ENCODE measurements around the gene MRPL55. TPM values are rescaled to one million over a fixed set of nuclear protein-coding genes. Genes with fewer than 3 reads are reported as not detected.

MRPL55 gene
- total and polyA plus RNA-seq, 2 of the 13 experiments (the other 11 are each of a cell fraction or from before 2014, with no cell fraction given) = 58.6 to 92.9 TPM

DNA sequence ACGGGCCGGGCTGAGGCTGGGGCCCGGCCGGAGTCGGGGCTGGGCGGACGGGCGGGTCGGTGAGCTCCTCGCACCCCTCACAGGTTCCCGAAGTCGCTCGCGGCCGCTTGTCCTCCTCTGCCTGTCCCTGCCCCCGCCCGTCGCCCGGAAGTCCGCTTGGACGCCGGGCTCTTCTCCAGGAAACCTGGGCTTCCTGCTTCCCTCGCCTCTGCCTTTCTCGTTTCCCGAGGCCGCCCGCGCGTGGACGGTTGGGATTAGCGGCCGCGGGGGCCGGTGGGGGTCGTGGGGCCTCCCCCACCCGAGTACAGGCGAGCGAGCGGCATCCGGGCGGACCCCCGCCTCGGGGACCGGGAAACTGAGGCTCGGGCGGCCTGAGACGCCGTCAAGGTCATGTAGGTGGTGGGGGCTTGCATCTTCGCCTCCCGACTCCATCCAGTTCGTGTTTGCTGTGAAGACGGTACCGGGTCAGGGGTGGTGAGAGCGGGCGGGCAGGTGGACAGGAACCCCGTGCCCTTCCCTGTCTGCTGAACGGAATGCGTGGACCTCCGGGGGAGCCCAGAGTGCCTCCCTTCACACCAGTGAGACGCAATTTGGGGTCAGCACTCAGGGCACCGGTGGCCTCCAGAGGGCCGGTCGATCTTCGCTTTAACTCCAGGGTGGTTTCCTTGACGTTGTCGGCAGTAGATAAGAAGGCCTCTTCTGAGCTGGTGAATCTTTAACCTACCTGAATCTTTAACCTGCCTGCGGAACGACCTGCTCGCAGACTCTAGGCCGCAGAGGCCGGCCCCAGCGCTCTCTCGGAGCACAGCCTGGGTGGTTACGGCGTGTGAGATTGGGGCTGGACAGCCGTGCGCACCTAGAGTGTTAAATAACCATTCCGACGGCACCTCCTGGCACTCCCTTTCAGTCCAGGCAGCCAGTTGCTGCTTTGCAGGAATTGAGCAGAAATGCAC, 25.9 kb downstream of the MRPL55 start (continued):
- TF ChIP-seq ZNF30 (CRISPR knock-in tag; IDR thresholded peaks at IDR 0.05) = peak; percentile 21; the same call in 1 of the 2 replicates
- no peak for TF ChIP-seq EP300 (IDR thresholded peaks at IDR 0.05; ENCODE audit: low read depth in 2 of 2, low read length in 2 of 2)
- no peak for TF ChIP-seq EP300 (CRISPR knock-in tag; IDR thresholded peaks at IDR 0.05; ENCODE audit: borderline replicate concordance)
- no peak for TF ChIP-seq CAMTA2 (CRISPR knock-in tag; IDR thresholded peaks at IDR 0.05; ENCODE audit: borderline replicate concordance)
- TF ChIP-seq AFF4 (CRISPR knock-in tag; IDR thresholded peaks at IDR 0.05) = no peak
- no peak for TF ChIP-seq MAFF (IDR thresholded peaks at IDR 0.05; ENCODE audit: low read depth, low read length)
- TF ChIP-seq GMEB1 (CRISPR knock-in tag; IDR thresholded peaks at IDR 0.05; ENCODE audit: borderline replicate concordance) = no peak; the same call in 1 of the 2 replicates
- no peak for TF ChIP-seq ZNF670 (CRISPR knock-in tag; IDR thresholded peaks at IDR 0.05; ENCODE audit: borderline replicate concordance)
- TF ChIP-seq SETDB1 (CRISPR knock-in tag; IDR thresholded peaks at IDR 0.05; ENCODE audit: borderline replicate concordance) = no peak
- no peak for TF ChIP-seq CBX1 (IDR thresholded peaks at IDR 0.05; ENCODE audit: low read depth)
- TF ChIP-seq, protein P1, sequence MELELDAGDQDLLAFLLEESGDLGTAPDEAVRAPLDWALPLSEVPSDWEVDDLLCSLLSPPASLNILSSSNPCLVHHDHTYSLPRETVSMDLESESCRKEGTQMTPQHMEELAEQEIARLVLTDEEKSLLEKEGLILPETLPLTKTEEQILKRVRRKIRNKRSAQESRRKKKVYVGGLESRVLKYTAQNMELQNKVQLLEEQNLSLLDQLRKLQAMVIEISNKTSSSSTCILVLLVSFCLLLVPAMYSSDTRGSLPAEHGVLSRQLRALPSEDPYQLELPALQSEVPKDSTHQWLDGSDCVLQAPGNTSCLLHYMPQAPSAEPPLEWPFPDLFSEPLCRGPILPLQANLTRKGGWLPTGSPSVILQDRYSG (CRISPR knock-in tag; IDR thresholded peaks at IDR 0.05) = no peak
- no peak for TF ChIP-seq ZNF563 (CRISPR knock-in tag; IDR thresholded peaks at IDR 0.05)
- TF ChIP-seq ZMYM3 (CRISPR knock-in tag; IDR thresholded peaks at IDR 0.05) = no peak
- TF ChIP-seq ZNF367 (CRISPR knock-in tag; IDR thresholded peaks at IDR 0.05; ENCODE audit: borderline replicate concordance) = no peak
- no peak; the same call in 1 of the 2 replicates for TF ChIP-seq MAF1 (CRISPR knock-in tag; IDR thresholded peaks at IDR 0.05; ENCODE audit: borderline replicate concordance)
- no peak for TF ChIP-seq ZNF782 (CRISPR knock-in tag; IDR thresholded peaks at IDR 0.05; ENCODE audit: borderline replicate concordance)
- TF ChIP-seq ZNF598 (CRISPR knock-in tag; IDR thresholded peaks at IDR 0.05; ENCODE audit: borderline replicate concordance) = no peak; the same call in 1 of the 2 replicates
- no peak; the same call in 1 of the 2 replicates for TF ChIP-seq TIGD3 (CRISPR knock-in tag; IDR thresholded peaks at IDR 0.05; ENCODE audit: borderline replicate concordance)
- TF ChIP-seq NR3C1 (CRISPR knock-in tag; IDR thresholded peaks at IDR 0.05) = no peak
- TF ChIP-seq MIER3 (CRISPR knock-in tag; IDR thresholded peaks at IDR 0.05; ENCODE audit: borderline replicate concordance) = no peak
- no peak for TF ChIP-seq ZNF441 (CRISPR knock-in tag; IDR thresholded peaks at IDR 0.05; ENCODE audit: borderline replicate concordance)

All from HepG2 (cell line).